T-helper 2 cell treated with Interferon-gamma antibody and Interleukin-4, amounts not matched to agents 5 μg/mL and 100 μg/mL, for 36 hours (primary cell): ENCODE results near the gene PMFBP1.

Experiments used
- DNase-seq: peaks from one replicate; pipeline ENCODE4 v3.0.0; 2021; ENCODE audit warnings: low spot score
- H3K27ac Mint-ChIP-seq: one replicate; pipeline ENCODE4 v1.8.0; 2021; ENCODE audit warnings: mild to moderate bottlenecking, mixed read lengths
- H3K27me3 Mint-ChIP-seq: one replicate; pipeline ENCODE4 v1.8.0; 2021; ENCODE audit warnings: low read depth, mixed read lengths
- H3K36me3 Mint-ChIP-seq: one replicate; pipeline ENCODE4 v1.8.0; 2021; ENCODE audit warnings: low read depth, mixed read lengths
- H3K4me1 Mint-ChIP-seq: one replicate; pipeline ENCODE4 v1.8.0; 2021; ENCODE audit warnings: low read depth, mixed read lengths
- H3K4me3 Mint-ChIP-seq: one replicate; pipeline ENCODE4 v1.8.0; 2022; ENCODE audit warnings: mild to moderate bottlenecking, moderate library complexity, mixed read lengths
- H3K9me3 Mint-ChIP-seq: one replicate; pipeline ENCODE4 v1.8.0; 2021; ENCODE audit warnings: mixed read lengths

Gene PMFBP1

GRCh38 chr16:72112452-72112792, 59.5 kb downstream of the PMFBP1 start:
- Mint-ChIP-seq H3K27ac (no peak overlapping the region), H3K4me3 (no peak overlapping the region), H3K27me3 (no peaks in the 10 kb centered on the region), H3K36me3 (peaks cover 35% of the 10 kb centered on the region), H3K4me1 (no peaks in the 10 kb centered on the region), H3K9me3 (no peaks in the 10 kb centered on the region)
- no peak for DNase-seq

DNA sequence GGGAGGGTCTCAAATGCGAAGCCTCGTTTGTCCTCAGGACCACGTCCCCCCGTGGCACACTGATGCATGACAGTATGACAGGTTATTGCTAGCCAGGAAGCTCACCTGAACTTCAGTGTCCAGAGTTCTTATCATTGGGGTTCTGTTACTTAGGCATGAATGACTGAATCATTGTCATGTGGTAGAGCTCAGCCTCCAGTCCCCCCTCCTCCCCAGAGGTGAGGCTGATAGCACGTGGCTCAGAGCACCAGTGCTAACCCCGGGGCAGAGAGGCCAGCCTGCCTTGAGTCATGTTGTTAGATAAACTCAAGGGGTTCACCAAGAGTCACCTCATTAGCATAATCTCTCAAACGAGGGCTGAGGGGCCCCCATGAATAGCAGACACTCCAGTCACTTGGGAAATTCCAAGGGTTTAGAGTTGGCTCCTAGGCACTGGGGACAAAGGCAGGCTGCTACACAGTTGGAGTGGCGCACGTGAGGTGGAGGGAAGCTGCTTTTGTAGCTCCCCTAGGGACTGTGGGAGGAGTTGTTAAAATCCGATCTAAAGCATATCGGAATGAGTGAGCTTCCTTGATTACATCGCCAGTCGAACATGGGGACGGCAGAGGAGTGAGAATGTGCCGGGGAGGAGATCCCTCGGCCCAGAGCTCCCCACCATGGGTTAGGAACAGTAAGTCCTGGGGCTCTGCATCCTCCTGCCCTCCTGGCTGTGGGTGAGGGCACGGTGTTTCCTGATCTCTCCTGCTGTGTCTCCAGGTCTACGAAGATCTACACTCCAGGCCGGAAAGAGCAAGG, 60.1 kb downstream of the PMFBP1 start:
- H3K9me3 Mint-ChIP-seq: no peaks in the 10 kb centered on the region
- no peak for DNase-seq
- peaks cover 37% of the 10 kb centered on the region for H3K36me3 Mint-ChIP-seq
- no peaks in the 10 kb centered on the region for H3K4me1 Mint-ChIP-seq
- H3K4me3 Mint-ChIP-seq: no peak overlapping the region
- no peak overlapping the region for H3K27ac Mint-ChIP-seq
- H3K27me3 Mint-ChIP-seq: no peaks in the 10 kb centered on the region

DNA sequence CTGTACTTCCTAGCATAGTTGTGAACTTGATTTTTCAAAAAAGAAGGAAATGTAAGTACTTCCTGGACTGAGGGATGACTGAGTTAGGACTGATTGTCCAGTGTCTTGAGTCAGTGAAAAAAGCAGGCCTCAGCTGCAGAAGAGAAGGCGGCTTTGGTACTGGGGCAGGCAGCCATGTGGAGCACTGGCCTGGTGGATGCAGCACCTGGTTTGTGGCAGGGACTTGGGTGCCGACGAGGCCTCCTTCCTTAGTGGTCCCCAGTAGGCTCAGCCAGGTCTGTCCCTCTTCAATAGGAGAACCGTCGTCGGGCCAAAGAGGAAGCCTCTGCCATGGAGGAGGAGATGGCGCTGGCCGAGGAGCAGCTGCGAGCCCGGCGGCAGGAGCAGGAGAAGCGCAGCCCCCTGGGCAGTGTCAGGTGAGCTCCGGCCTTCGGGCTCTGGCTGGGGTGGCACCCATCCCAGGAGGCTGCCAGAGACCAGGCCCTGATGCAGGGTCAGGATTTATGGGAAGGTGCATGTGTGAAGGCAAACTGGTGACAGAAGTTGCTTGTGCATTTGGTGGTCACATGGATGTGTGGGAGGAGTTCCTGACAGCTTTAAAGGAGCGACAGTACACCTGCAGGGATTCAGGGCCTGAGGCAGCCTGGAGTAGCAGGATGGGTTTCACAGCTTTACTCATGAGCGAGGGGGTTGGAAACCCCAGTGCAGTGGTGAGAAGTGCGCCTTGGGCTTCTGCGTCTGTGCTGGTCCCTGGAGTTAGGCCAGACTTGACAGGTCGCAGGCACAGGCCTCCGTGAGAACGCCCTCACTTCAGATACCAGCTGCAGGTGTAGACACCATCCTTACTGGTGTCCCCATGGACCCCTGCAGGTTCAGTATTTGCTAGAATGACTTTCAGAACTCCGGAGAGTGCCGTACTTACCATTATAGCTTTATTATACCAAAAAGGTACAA, 61.0 kb downstream of the PMFBP1 start:
- H3K9me3 Mint-ChIP-seq: no peaks in the 10 kb centered on the region
- H3K4me1 Mint-ChIP-seq: no peaks in the 10 kb centered on the region
- no peak for DNase-seq
- peaks cover 43% of the 10 kb centered on the region for H3K36me3 Mint-ChIP-seq
- no peaks in the 10 kb centered on the region for H3K27me3 Mint-ChIP-seq
- no peak overlapping the region for H3K27ac Mint-ChIP-seq
- no peak overlapping the region for H3K4me3 Mint-ChIP-seq

DNA sequence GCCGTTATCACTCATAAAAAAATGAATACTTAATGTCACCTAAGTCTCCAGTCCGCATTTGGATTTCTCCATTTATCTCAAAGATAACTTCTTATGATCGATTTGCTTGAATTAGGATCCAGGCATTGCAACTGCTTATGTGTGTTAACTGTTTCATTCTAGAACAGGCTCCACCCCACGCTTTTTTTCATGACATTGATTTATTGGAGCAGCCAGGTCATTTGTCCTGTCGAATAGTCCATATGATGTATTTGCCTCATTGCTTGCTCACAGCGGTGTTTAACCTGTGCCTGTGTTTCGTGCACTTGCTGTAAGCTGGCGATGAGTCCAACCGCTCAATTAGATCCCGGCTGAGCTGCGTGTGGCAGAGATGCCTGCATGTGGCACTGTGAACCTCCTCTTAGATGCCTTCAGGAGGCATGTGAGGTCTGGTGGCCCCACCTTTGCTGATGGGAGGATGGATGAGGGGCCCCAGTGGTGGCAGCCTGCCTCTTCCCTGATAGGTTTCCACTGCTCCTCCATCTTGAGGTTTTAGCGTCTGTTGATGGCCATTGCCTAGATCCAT, 61.9 kb downstream of the PMFBP1 start:
- Mint-ChIP-seq H3K4me3 (no peak overlapping the region), H3K4me1 (no peaks in the 10 kb centered on the region), H3K36me3 (peaks cover 52% of the 10 kb centered on the region), H3K27me3 (no peaks in the 10 kb centered on the region), H3K9me3 (no peaks in the 10 kb centered on the region), H3K27ac (no peak overlapping the region)
- DNase-seq: no peak

- Mint-ChIP-seq H3K27me3 (no peaks in the 10 kb centered on the region), H3K27ac (no peak overlapping the region), H3K36me3 (peaks cover 58% of the 10 kb centered on the region), H3K9me3 (no peaks in the 10 kb centered on the region), H3K4me3 (no peak overlapping the region), H3K4me1 (no peaks in the 10 kb centered on the region)
- DNase-seq: no peak
Observed at GRCh38 chr16:72109300-72109699, 62.7 kb downstream of the PMFBP1 start.

DNA sequence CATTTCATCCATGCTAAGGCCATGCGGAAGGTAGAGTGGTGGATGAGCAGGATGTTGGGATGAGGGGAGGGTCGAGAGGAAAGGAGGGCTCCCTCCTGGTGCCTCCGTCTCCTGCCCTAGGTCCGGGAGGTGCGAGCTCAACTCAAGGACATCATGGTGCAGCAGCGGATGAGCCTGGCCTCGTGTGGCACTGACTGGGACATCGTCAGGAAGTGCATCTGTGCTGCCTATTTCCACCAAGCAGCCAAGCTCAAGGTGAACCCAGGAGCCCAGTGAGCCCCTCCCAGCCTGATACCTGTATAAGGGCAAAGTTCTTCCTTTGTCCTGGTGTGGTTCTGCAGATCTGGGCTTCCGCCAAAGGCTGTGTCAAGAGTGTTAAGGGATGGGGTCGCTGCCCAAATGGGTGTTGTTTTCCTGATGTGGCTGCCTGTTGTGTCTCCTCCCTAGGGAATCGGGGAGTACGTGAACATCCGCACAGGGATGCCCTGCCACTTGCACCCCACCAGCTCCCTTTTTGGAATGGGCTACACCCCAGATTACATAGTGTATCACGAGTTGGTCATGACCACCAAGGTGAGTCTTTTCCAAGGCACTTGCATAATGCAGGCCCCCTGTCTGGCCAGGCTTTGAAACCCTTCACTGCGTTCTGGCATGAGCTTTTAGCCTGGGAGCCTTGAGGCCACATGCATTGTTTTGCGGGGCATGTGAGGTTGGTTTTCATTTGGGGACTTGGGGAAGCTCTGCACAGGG, 63.4 kb downstream of the PMFBP1 start:
- Mint-ChIP-seq H3K27ac (no peak overlapping the region), H3K9me3 (no peaks in the 10 kb centered on the region), H3K4me1 (no peaks in the 10 kb centered on the region), H3K27me3 (no peaks in the 10 kb centered on the region), H3K4me3 (no peak overlapping the region), H3K36me3 (peaks cover 63% of the 10 kb centered on the region)
- no peak for DNase-seq

DNA sequence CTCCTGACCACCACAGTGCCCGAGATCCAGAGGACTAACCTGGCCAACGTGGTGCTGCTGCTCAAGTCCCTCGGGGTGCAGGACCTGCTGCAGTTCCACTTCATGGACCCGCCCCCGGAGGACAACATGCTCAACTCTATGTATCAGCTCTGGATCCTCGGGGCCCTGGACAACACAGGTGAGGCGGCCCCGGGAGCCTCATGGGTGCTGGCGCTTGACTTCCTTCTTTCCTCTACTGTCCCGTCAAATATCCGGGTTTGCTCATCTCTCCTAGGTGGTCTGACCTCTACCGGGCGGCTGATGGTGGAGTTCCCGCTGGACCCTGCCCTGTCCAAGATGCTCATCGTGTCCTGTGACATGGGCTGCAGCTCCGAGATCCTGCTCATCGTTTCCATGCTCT, 64.6 kb downstream of the PMFBP1 start:
- Mint-ChIP-seq H3K27ac (no peak overlapping the region), H3K4me3 (no peak overlapping the region), H3K4me1 (no peaks in the 10 kb centered on the region), H3K36me3 (peaks cover 71% of the 10 kb centered on the region), H3K27me3 (no peaks in the 10 kb centered on the region), H3K9me3 (no peaks in the 10 kb centered on the region)
- DNase-seq: no peak

GRCh38 chr16:72105978-72106377, 66.0 kb downstream of the PMFBP1 start:
- Mint-ChIP-seq H3K4me1 (no peaks in the 10 kb centered on the region), H3K27ac (no peak overlapping the region), H3K9me3 (no peaks in the 10 kb centered on the region), H3K36me3 (peaks cover 71% of the 10 kb centered on the region), H3K4me3 (no peak overlapping the region), H3K27me3 (no peaks in the 10 kb centered on the region)
- no peak for DNase-seq

GRCh38 chr16:72104905-72105304, 67.0 kb downstream of the PMFBP1 start:
- Mint-ChIP-seq H3K4me3 (no peak overlapping the region), H3K9me3 (no peaks in the 10 kb centered on the region), H3K4me1 (no peaks in the 10 kb centered on the region), H3K27me3 (no peaks in the 10 kb centered on the region), H3K36me3 (peaks cover 69% of the 10 kb centered on the region), H3K27ac (no peak overlapping the region)
- no peak for DNase-seq

DNA sequence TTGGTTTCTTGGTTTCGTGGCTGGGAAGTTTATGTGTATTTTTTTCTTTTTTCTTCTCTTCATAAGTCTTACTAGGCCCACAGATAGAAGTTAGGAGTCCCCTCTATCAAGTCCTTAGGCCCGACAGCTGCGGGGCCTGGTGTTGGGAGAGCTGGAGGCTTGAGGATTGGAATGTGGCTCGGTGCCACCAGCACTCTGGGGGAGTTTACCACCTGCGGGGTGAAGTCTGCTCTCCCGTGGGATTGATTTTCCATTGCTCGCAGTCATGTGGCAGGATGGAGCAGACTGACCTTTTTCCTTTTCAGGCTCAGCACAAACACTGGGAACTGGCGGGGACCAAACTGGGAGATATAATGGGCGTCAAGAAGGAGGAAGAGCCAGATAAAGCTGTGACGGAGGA, 70.8 kb downstream of the PMFBP1 start:
- DNase-seq: no peak
- H3K9me3 Mint-ChIP-seq: no peaks in the 10 kb centered on the region
- no peak overlapping the region for H3K4me3 Mint-ChIP-seq
- H3K27ac Mint-ChIP-seq: no peak overlapping the region
- H3K4me1 Mint-ChIP-seq: peaks cover 3% of the 10 kb centered on the region
- no peaks in the 10 kb centered on the region for H3K27me3 Mint-ChIP-seq
- peaks cover 69% of the 10 kb centered on the region for H3K36me3 Mint-ChIP-seq

DNA sequence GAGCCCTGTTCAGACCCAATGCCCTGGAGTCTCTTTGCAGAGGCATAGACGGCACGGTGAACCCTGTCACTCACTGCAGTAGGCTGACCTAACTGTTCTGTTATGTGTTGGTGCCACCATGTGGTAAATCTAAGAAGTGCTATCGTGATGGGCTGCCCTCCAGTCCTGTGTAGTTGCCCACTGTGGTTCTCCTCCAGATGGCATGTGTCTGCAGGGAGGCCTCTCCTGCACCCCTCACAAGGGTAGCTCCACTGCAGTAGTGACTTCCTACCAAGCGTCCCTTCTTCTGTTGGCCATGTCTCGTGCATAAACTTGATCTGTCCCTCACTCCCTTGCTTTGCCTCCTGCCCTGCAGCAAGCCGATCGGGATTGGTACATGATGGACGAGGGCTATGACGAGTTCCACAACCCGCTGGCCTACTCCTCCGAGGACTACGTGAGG, 72.6 kb downstream of the PMFBP1 start:
- no peaks in the 10 kb centered on the region for H3K9me3 Mint-ChIP-seq
- peaks cover 13% of the 10 kb centered on the region for H3K4me1 Mint-ChIP-seq
- peak; percentile 28 for DNase-seq
- no peak overlapping the region for H3K27ac Mint-ChIP-seq
- no peaks in the 10 kb centered on the region for H3K27me3 Mint-ChIP-seq
- H3K36me3 Mint-ChIP-seq: peaks cover 57% of the 10 kb centered on the region
- H3K4me3 Mint-ChIP-seq: no peak overlapping the region

DNA sequence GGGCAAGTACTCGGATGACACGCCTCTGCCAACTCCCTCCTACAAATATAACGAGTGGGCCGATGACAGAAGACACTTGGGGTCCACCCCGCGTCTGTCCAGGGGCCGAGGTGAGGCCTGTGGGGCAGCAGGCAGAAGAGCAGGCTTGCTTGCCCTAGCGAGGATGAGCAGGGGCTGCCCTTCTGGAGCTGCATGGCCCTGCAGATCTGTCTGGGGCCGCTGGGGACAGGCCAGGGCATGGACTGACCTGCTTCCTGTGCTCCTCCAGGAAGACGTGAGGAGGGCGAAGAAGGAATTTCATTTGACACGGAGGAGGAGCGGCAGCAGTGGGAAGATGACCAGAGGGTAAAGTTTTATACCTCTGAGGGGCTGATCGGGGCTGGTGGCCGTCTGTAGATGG, 73.0 kb downstream of the PMFBP1 start:
- DNase-seq: no peak
- H3K36me3 Mint-ChIP-seq: peaks cover 53% of the 10 kb centered on the region
- H3K9me3 Mint-ChIP-seq: no peaks in the 10 kb centered on the region
- H3K27me3 Mint-ChIP-seq: no peaks in the 10 kb centered on the region
- no peak overlapping the region for H3K4me3 Mint-ChIP-seq
- no peak overlapping the region for H3K27ac Mint-ChIP-seq
- peaks cover 13% of the 10 kb centered on the region for H3K4me1 Mint-ChIP-seq

DNA sequence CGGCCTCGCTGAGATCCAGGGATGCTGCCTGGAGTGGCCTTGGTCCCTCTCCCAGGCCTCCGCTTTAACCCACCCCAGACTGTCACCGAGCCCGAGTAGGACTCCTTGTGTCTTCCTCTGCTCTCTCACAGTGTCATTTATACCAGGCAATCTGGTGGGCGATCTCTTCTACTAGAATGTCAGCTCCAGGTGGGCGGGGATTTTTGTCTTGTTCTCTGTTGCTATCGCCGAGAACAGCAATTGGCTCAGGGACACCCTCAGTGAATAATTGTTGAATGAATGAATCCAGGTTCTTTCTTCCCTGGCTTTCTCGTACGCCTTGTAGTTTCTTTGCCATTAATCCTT, 77.7 kb downstream of the PMFBP1 start:
- Mint-ChIP-seq H3K4me1 (peaks cover 34% of the 10 kb centered on the region), H3K4me3 (peak overlapping the region; percentile 98), H3K9me3 (no peaks in the 10 kb centered on the region), H3K36me3 (peaks cover 35% of the 10 kb centered on the region), H3K27me3 (no peaks in the 10 kb centered on the region), H3K27ac (peak overlapping the region; percentile 99)
- DNase-seq: peak; percentile 47
